ENCODE measurements around the gene UCN3.

Gene UCN3

GRCh38 chr10:5349362-5349761, 15.4 kb upstream of the UCN3 start:
- no peak overlapping the region for H3K4me3 ChIP-seq (replicated peaks; ENCODE audit: low read depth, low read length)
- no peak for TF ChIP-seq CTCF (IDR thresholded peaks at IDR 0.05; ENCODE audit: low read length, missing control alignments)

GRCh38 chr10:5354068-5354467, 10.7 kb upstream of the UCN3 start:
- peak; percentile 17 for DNase-seq (ENCODE audit: low read depth)
- no peak for TF ChIP-seq CTCF (IDR thresholded peaks at IDR 0.05; ENCODE audit: low read length, missing control alignments)
- no peak overlapping the region for H3K4me3 ChIP-seq (replicated peaks; ENCODE audit: low read depth, low read length)

More at GRCh38 chr10:5349362-5349761, 15.4 kb upstream of the UCN3 start:
- no peak for DNase-seq (ENCODE audit: low read depth)

GRCh38 chr10:5355594-5356301, 9.0 kb upstream of the UCN3 start:
- no peak overlapping the region for H3K4me3 ChIP-seq (replicated peaks; ENCODE audit: low read depth, low read length)
- no peak for TF ChIP-seq CTCF (IDR thresholded peaks at IDR 0.05; ENCODE audit: low read length, missing control alignments)
- no peak for DNase-seq (ENCODE audit: low read depth)

- no peak overlapping the region for H3K4me3 ChIP-seq (replicated peaks; ENCODE audit: low read depth, low read length)
- no peak for TF ChIP-seq CTCF (IDR thresholded peaks at IDR 0.05; ENCODE audit: low read length, missing control alignments)
- DNase-seq (ENCODE audit: low read depth) = peak; percentile 9
Measured at GRCh38 chr10:5356302-5356763, 8.4 kb upstream of the UCN3 start.

GRCh38 chr10:5360318-5360915, 4.3 kb upstream of the UCN3 start:
- no peak for TF ChIP-seq CTCF (IDR thresholded peaks at IDR 0.05; ENCODE audit: low read length, missing control alignments)
- DNase-seq (ENCODE audit: low read depth) = no peak
- no peak overlapping the region for H3K4me3 ChIP-seq (replicated peaks; ENCODE audit: low read depth, low read length)

- DNase-seq (ENCODE audit: low read depth) = no peak
- no peak overlapping the region for H3K4me3 ChIP-seq (replicated peaks; ENCODE audit: low read depth, low read length)
- no peak for TF ChIP-seq CTCF (IDR thresholded peaks at IDR 0.05; ENCODE audit: low read length, missing control alignments)
Measured at GRCh38 chr10:5361966-5362365, 2.8 kb upstream of the UCN3 start.
